Limb (tissue), 2 donors: Measurements from ENCODE around the gene GNS.
"Not testable (repeated sequence)": the region's sequence is repeated elsewhere in the genome, so short reads cannot be mapped to it uniquely, and the experiment has no call there.

ENCODE experiments used
- DNase-seq, 2 donors: peaks; one replicate each; pipeline ENCODE4 v3.0.0-alpha.2; 2016; ENCODE audit errors: extremely low spot score in 2 of 2

The GNS gene

GRCh38 chr12:64780132-64780530, 20.9 kb upstream of the GNS start:
- no peak for DNase-seq

- no peak for DNase-seq
These were observed 20.3 kb upstream of the GNS start for GRCh38 chr12:64779354-64779974.

GRCh38 chr12:64775147-64775736, 16.0 kb upstream of the GNS start:
- not testable (repeated sequence) for DNase-seq

- DNase-seq = no peak
These were observed 14.2 kb upstream of the GNS start for GRCh38 chr12:64773386-64773785.

- DNase-seq = no peak
These were observed 8.3 kb upstream of the GNS start for GRCh38 chr12:64767495-64767894.

GRCh38 chr12:64760808-64761573, 1.8 kb upstream of the GNS start:
- no peak for DNase-seq

GRCh38 chr12:64757771-64758170, 1.4 kb downstream of the GNS start:
- DNase-seq = no peak

GRCh38 chr12:64756376-64756775, 2.8 kb downstream of the GNS start:
- no peak for DNase-seq

GRCh38 chr12:64753427-64753826, 5.8 kb downstream of the GNS start:
- no peak for DNase-seq

GRCh38 chr12:64752833-64753238, 6.4 kb downstream of the GNS start:
- no peak for DNase-seq

- DNase-seq = no peak
These were observed 7.2 kb downstream of the GNS start for GRCh38 chr12:64752032-64752431.

- DNase-seq = no peak
These were observed 9.6 kb downstream of the GNS start for GRCh38 chr12:64749461-64750200.

- DNase-seq = no peak
These were observed 11.5 kb downstream of the GNS start for GRCh38 chr12:64747695-64748094.

- no peak for DNase-seq
These were observed 12.5 kb downstream of the GNS start for GRCh38 chr12:64746663-64747062.

- DNase-seq = no peak
These were observed 13.2 kb downstream of the GNS start for GRCh38 chr12:64745980-64746379.

- no peak for DNase-seq
These were observed 13.9 kb downstream of the GNS start for GRCh38 chr12:64745259-64745807.

- no peak for DNase-seq
These were observed 14.6 kb downstream of the GNS start for GRCh38 chr12:64744422-64745258.

GRCh38 chr12:64743206-64743605, 16.0 kb downstream of the GNS start:
- DNase-seq = no peak

- DNase-seq = no peak
These were observed 16.8 kb downstream of the GNS start for GRCh38 chr12:64742416-64742815.

- DNase-seq = no peak
These were observed 18.6 kb downstream of the GNS start for GRCh38 chr12:64740646-64741045.

GRCh38 chr12:64739778-64740177, 19.4 kb downstream of the GNS start:
- no peak for DNase-seq
